Heart right ventricle (tissue), 16 donors: Measurements from ENCODE around the gene ACCSL. TPM values are rescaled to one million over a fixed set of nuclear protein-coding genes. Genes with fewer than 3 reads are reported as not detected.

ENCODE experiments used
- ATAC-seq, 8 donors: fragments of 200-7000 bp; cut with Tn5 transposase; one replicate each; pipeline ENCODE4 v1.9.1; 2020; ENCODE audit warnings: mild to moderate bottlenecking in 8 of 8, moderate library complexity in 8 of 8, moderate number of reproducible peaks in 1 of 8
- DNase-seq, 2 donors: peaks; one replicate each; pipeline ENCODE4 v3.0.0-alpha.2; 2020
- H3K27ac ChIP-seq, 10 donors: fragments of 200-600 bp; sonication (generic) in 2 of 10; one replicate each; pipeline versions ENCODE4 v1.5.0 to v1.8.0; 2020 to 2022; ENCODE audit warnings: mild to moderate bottlenecking in 3 of 10
- H3K27me3 ChIP-seq, 7 donors: fragments of 200-600 bp; one replicate each; pipeline ENCODE4 v1.8.0; 2021 to 2022; ENCODE audit warnings: mild to moderate bottlenecking in 2 of 7
- H3K36me3 ChIP-seq, 9 donors: fragments of 200-600 bp; sonication (generic) in 1 of 9; one replicate each; pipeline versions ENCODE4 v1.5.0 to v1.8.0; 2020 to 2022; ENCODE audit warnings: mild to moderate bottlenecking in 2 of 9
- H3K4me1 ChIP-seq, 9 donors: fragments of 200-600 bp; sonication (generic) in 1 of 9; one replicate each; pipeline versions ENCODE4 v1.5.0 to v1.8.0; 2020 to 2022; ENCODE audit warnings: mild to moderate bottlenecking in 4 of 9
- H3K4me3 ChIP-seq, 10 donors: fragments of 200-600 bp; sonication (generic) in 2 of 10; one replicate each; pipeline versions ENCODE4 v1.5.0 to v1.8.0; 2020 to 2022; ENCODE audit warnings: mild to moderate bottlenecking in 7 of 10, moderate library complexity in 2 of 10
- H3K9me3 ChIP-seq, 11 donors: fragments of 200-600 bp in 10 of 11; sonication (generic) in 2 of 11; one replicate each; pipeline versions ENCODE4 v1.5.0 to v1.8.0; 2013 to 2022; ENCODE audit warnings: mild to moderate bottlenecking in 2 of 11, control low read depth in 1 of 11, moderate library complexity in 1 of 11
- CTCF ChIP-seq, 9 donors: fragments of 200-600 bp; sonication (generic) in 2 of 9; IDR thresholded peaks; one replicate each; pipeline versions ENCODE4 v1.5.0 to v1.8.0; 2021 to 2022; ENCODE audit warnings: antibody characterized with exemption in 9 of 9, mild to moderate bottlenecking in 5 of 9, moderate library complexity in 1 of 9
- whole genome bisulfite sequencing, 2 donors: extraction: QIAGEN DNeasy Blood & Tissue Kit; methylation state at CpG; one replicate each; pipeline ENCODE4 v1.1.7; 2013; ENCODE audit warnings: inconsistent platforms in 1 of 2; 5-methylcytosine and 5-hydroxymethylcytosine counted together
- intact Hi-C, 10 donors: fragments of 100-400 bp; cut with DNase I; formaldehyde crosslinking; loops; one replicate each; pipeline versions ENCODE4 v1.11.1 to v1.14.2; 2022
- polyA plus RNA-seq, 2 donors: library from polyadenylated mRNA; stranded (reverse); fragments of 200-250 nt; gene quantifications; one replicate each; pipeline ENCODE4 v1.2.3, GENCODE V29; 2013
- total RNA-seq, 10 donors: library from RNA; stranded (reverse); fragmentation: NEBNext Ultra II Directional in 3 of 10; extraction: Animal tissue kit (Norgen Biotek cat#: 25700) in 3 of 10; gene quantifications; one replicate each; pipeline versions ENCODE4 v1.2.1 to v1.2.4, GENCODE V29; 2021 to 2023
- donor health status: Arrhythmogenic right ventricular cardiomyopathy.
- donor health status: ischemic (EF 13 %, LVEDD 7.1; RV severe dilation, severe dysfunction).
- donor health status: healthy with polysubstance abuse.
- donor health status: DM: no; HTN: yes; CAD: no.
- donor health status: DM: no; HTN: no; CAD: no.
- donor health status: ischemic (EF 25% LVEDD 6.9; RV normal size, moderate dysfunction).
- donor health status: ischemic (EF 25% LVEDD 5.7; RV mildly dilated, moderate dysfunction).
- donor health status: healthy.
- donor health status: DM: yes; HTN: yes; CAD: no.
- donor health status: Ischemic cardiomyopathy.
- donor health status: ischemic (EF 35%, LVEDD 5.7; RV mildly dilated, moderate dysfunction).
- donor health status: nonischemic (EF 11% LVEDD 7.7; RV severe dilation, severe dysfunction).
- donor health status: DM: yes; HTN: yes; CAD: no.
- donor health status: PGD.
- donor health status: ischemic (EF 29% LVEDD 5.4; RV normal size, mild dysfunction).
- donor health status: nonischemic (EF 23%, LVEDD 6.1; RV moderate dilation, normal function).

Gene ACCSL
- total and polyA plus RNA-seq, 12 donors, result not detected

GRCh38 chr11:44088871-44089270 lies 41.1 kb downstream of the ACCSL start:
- Histone ChIP-seq H3K36me3 (peaks cover 0 to 11% (median 0%) of the 10 kb centered on the region in 9 donors), H3K4me1 (peaks cover 0 to 14% (median 0%) of the 10 kb centered on the region in 9 donors), H3K9me3 (peaks cover 0 to 9% (median 0%) of the 10 kb centered on the region in 11 donors), H3K27ac (no peak overlapping the region), H3K4me3 (no peak overlapping the region), H3K27me3 (no peaks in the 10 kb centered on the region)
- intact Hi-C loops, result no loop called here
- DNase-seq (no peak), ATAC-seq (no peak)
- TF ChIP-seq CTCF (IDR thresholded peaks at IDR 0.05), result no peak
- WGBS, 2 donors, result 80 to 83% methylated on average over 4 of the region's 4 CpGs

DNA sequence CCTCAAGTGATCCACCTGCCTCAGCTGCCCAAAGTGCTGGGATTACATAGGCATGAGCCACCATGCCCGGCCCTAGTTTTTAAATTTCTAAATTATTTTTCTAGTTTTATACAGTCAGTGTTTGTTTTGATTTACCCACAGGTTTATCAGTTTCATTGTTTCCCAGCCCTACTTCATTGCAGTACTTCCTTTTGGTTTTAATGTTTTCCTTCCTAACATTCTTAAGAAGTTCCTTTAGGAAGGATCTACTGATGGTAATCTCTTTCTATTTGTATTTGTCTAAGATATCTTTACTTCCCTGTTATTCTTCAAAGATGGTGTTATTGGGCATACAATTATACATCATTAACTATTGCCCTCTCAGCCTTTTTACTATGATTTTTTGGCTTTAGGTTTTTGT lies 42.8 kb downstream of the ACCSL start:
- ATAC-seq, result no peak
- Histone ChIP-seq H3K4me1 (peaks cover 0 to 27% (median 10%) of the 10 kb centered on the region in 9 donors), H3K9me3 (peaks cover 0 to 5% (median 0%) of the 10 kb centered on the region in 11 donors), H3K27me3 (no peaks in the 10 kb centered on the region), H3K27ac (no peak overlapping the region), H3K4me3 (no peak overlapping the region), H3K36me3 (peaks cover 0 to 11% (median 0%) of the 10 kb centered on the region in 9 donors)
- no peak for DNase-seq
- 64 to 86% methylated on average over 1 of the region's 1 CpG for WGBS, 2 donors
- intact Hi-C loops, result no loop called here
- no peak for TF ChIP-seq CTCF (IDR thresholded peaks at IDR 0.05)

DNA sequence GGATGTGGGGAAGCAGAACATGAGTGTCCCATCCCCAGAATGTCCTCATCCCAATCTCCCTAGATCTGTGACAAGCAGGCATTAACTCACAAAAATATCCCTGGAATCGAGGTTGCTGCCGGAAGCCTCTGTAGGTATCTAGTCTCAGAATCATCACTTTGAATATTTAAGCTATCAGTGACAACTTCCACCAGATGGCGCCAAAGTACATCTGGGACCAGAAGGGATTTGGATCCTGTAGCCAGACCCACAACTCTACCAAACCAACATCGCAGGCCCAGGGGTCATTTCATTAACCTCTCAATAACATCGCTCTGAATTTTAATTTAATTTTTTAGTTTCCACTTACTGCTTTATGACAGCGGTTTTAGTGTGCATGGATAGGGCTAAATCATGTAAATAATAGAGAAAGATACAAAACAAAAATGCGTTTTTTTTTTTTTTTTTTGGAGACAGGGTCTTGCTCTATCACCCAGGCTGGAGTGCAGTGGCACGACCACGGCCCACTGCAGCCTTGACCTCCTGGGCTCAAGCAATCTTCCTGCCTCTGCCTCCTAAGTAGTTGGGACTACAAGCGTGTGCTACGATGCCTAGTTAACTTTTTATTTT lies 46.6 kb downstream of the ACCSL start:
- intact Hi-C loops, result loop anchor here in 4 of 10 donors (2.0 kb wide), 1 partner anchor 444 kb away; no protein-coding TSS in a partner anchor
- H3K36me3 ChIP-seq, result no peaks in the 10 kb centered on the region
- H3K9me3 ChIP-seq, result peaks cover 0 to under 1% (median 0%) of the 10 kb centered on the region in 11 donors
- no peak overlapping the region for H3K27ac ChIP-seq
- H3K4me3 ChIP-seq, result no peak overlapping the region
- ATAC-seq (peak in 7 of 8 donors; percentile 39 to 81 (median 68)), DNase-seq (peak; percentile 29 to 87)
- 29 to 31% methylated on average over 11 of the region's 11 CpGs for WGBS, 2 donors
- peak; percentile 72 to 87 (median 81) for TF ChIP-seq CTCF (IDR thresholded peaks at IDR 0.05)
- H3K27me3 ChIP-seq, result no peaks in the 10 kb centered on the region
- H3K4me1 ChIP-seq, result peaks cover 0 to 47% (median 23%) of the 10 kb centered on the region in 9 donors

DNA sequence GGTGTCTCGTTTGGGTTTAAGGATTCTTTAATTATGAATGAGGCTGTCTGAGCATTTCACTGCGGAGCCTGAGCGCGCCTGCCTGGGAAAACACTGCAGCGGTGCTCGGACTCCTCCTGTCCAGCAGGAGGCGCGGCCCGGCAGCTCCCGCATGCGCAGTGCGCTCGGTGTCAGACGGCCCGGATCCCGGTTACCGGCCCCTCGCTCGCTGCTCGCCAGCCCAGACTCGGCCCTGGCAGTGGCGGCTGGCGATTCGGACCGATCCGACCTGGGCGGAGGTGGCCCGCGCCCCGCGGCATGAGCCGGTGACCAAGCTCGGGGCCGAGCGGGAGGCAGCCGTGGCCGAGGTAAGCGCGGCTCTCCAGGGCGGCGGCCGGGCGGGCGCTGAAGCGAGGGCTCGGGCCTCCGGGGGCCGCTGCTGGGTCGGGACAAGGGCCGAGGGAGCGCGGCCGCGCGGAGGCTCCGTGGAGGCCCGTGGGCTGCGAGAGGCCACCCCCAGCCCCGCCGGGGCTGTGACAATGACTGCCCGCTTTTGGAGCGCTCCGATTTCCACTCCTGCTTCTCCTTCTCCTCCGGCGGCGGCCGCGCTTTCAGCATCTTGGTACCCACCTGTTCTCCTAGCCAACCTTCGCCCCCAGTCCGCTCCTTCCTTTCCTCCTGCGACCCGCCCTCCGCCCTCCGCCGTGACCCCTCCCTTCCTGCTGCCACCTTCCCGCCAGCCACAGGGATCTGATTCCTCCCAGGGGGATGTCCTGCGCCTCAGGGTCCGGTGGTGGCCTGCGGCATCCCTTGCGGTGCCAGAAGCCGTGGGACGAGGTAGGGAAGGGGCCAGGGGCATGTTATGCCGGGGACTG lies 48.0 kb downstream of the ACCSL start, which contains the start of gene EXT2:
TSS of gene EXT2 (plus strand) at position 173 of the 854 bp plus-strand sequence. CDS start 12,035 bp downstream, outside the sequence.
- Histone ChIP-seq H3K27ac (peak within 1 kb of the TSS; percentile 55 to 91 (median 84)), H3K36me3 (peaks cover 0 to 7% (median 0%) of the 10 kb centered on the region in 9 donors), H3K9me3 (no peaks in the 10 kb centered on the region), H3K4me1 (peaks cover 0 to 39% (median 23%) of the 10 kb centered on the region in 9 donors), H3K4me3 (peak within 1 kb of the TSS; percentile 70 to 90 (median 86)), H3K27me3 (no peaks in the 10 kb centered on the region)
- peak; percentile 72 to 98 (median 92) for TF ChIP-seq CTCF (IDR thresholded peaks at IDR 0.05)
- peak; percentile 86 to 93 for DNase-seq
- intact Hi-C loops, result loop anchor here in 5 of 10 donors (2.0 to 5.0 kb wide), 2 partner anchors 443 to 447 kb away; no protein-coding TSS in a partner anchor
- 0 to 1% methylated on average over 73 to 83 of the region's 83 CpGs for WGBS, 2 donors
- peak; percentile 96 to 99 (median 98) for ATAC-seq
